Body of pancreas (tissue), 4 donors: ENCODE measurements around the gene SESTD1.

ENCODE experiments used
- CTCF ChIP-seq, 7 experiments: fragments of 450-650 bp in 4 of 7; fragments of 200-600 bp in 3 of 7; sonication (generic) in 3 of 7; IDR thresholded peaks; one replicate each; pipeline ENCODE4 v1.5.1; 2016 to 2019; ENCODE audit warnings: antibody characterized with exemption in 7 of 7
- POLR2A ChIP-seq, 3 donors: fragments of 450-650 bp; IDR thresholded peaks; one replicate each; pipeline ENCODE4 v1.6.1; 2016; ENCODE audit warnings: antibody characterized with exemption in 3 of 3, mild to moderate bottlenecking in 2 of 3

- TF ChIP-seq POLR2A (IDR thresholded peaks at IDR 0.05) (no peak), CTCF (IDR thresholded peaks at IDR 0.05) (no peak)
Observed at GRCh38 chr2:179082697-179083096, 181.9 kb downstream of the SESTD1 start.
